Brain microvascular endothelial cell (primary cell): ENCODE results near the gene CMBL.
A peak's percentile ranks its signal among the peaks of the same experiment; 100 is the strongest.

Experiments
- DNase-seq: peaks from one replicate; pipeline ENCODE4 v3.0.0-alpha.2; 2020
- H3K27ac ChIP-seq: fragments of 250-450 bp; sonication (Bioruptor Pico); 2 replicates; pipeline ENCODE4 v1.5.1; 2020; ENCODE audit warnings: mild to moderate bottlenecking, moderate library complexity
- H3K27me3 ChIP-seq: fragments of 250-450 bp; sonication (Bioruptor Pico); replicated peaks from 2 replicates; pipeline ENCODE4 v1.5.1; 2020; ENCODE audit warnings: mild to moderate bottlenecking
- H3K36me3 ChIP-seq: fragments of 250-450 bp; sonication (Bioruptor Pico); replicated peaks from 2 replicates; pipeline ENCODE4 v1.5.1; 2020; ENCODE audit warnings: mild to moderate bottlenecking
- H3K4me3 ChIP-seq: 2 replicates; pipeline ENCODE4 v1.5.1; 2011; ENCODE audit warnings: low read depth, mild to moderate bottlenecking, control low read depth, low read length, moderate library complexity
- CTCF ChIP-seq: IDR thresholded peaks from 2 replicates; pipeline ENCODE4 v1.5.1; 2011; ENCODE audit warnings: low read depth, mild to moderate bottlenecking, moderate library complexity, low read length, control low read depth, inconsistent platforms; ENCODE audit errors: missing control alignments
- in situ Hi-C: cut with HindIII; loops from 2 replicates; pipeline ENCODE4 v1.10.0; 2017; ENCODE audit warnings: low sequenced_read_pairs, low pct_ligation_motif_present

The CMBL gene

GRCh38 chr5:10335711-10336470 is 28.2 kb upstream of the CMBL start:
- Histone ChIP-seq H3K4me3 (no peak overlapping the region), H3K27ac (no peak overlapping the region), H3K36me3 (no peaks in the 10 kb centered on the region), H3K27me3 (no peaks in the 10 kb centered on the region)
- in situ Hi-C loops = no loop called here
- DNase-seq = no peak
- no peak for TF ChIP-seq CTCF

DNA sequence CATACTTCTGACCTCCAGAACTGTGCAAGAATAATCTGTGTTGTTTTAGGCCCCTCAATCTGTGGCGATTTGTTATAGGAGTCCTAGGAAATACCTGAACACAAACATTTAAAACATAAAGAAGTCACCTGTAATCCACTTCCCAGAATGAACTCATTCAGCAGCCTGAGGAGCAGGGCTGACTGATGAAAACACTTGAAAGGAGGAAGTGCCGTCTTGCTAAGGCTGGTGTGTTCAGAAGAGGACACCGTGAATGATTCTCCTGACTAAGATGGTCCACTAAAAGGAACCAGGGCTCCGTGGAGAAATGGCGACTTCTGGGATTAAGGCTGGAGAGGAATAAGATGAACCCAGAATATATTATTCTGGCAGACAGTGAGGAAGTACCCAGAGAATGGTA is 27.1 kb upstream of the CMBL start:
- in situ Hi-C loops = no loop called here
- Histone ChIP-seq H3K36me3 (no peaks in the 10 kb centered on the region), H3K4me3 (no peak overlapping the region), H3K27me3 (no peaks in the 10 kb centered on the region), H3K27ac (no peak overlapping the region)
- no peak for TF ChIP-seq CTCF
- no peak for DNase-seq

DNA sequence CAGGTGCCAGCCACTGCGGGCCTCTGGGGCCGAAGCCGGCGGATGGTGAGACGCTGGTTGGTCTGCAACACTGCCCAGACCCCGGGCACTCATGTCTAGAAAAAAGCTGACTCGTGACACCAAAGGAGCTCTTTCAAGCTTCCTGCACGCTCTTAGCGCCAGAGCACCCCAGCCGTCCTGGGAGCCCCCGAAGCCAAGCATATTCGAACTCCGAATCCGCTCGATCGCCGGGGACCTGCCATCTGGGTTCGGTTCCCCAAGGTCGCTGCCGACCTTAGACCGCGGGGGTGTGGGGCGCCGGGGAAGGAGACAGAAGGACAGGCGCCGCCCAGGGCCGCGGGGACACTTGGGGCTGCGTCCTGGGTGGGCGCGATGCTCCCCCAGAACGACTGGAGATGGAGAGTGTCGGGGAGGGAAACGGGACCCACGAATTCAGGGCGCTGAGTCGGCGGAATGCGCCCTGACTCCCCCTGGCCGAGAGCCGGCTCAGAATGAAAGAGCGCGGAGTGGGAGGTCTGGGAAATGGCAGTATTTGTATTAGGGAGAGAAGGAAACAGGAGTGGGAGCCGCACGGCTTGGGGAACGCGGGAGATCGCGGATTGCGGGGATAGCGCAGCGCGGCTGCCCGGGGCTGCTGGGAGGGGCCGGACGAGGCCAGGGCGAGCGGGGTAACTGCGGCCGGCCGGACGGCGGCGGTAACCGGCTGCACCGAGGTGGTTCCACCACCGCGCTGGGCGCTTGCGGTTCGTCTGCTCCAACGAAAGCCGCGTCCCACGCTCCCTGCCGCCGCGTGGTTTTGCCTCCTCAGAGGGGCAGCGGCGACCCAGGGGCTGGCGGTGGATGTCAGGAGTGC is 25.7 kb upstream of the CMBL start:
- no peaks in the 10 kb centered on the region for H3K27me3 ChIP-seq
- in situ Hi-C loops = no loop called here
- no peaks in the 10 kb centered on the region for H3K36me3 ChIP-seq
- H3K4me3 ChIP-seq = peak overlapping the region; percentile 69
- H3K27ac ChIP-seq = no peak overlapping the region
- no peak for TF ChIP-seq CTCF
- no peak for DNase-seq

- in situ Hi-C loops = no loop called here
- Histone ChIP-seq H3K4me3 (no peak overlapping the region), H3K36me3 (no peaks in the 10 kb centered on the region), H3K27ac (no peak overlapping the region), H3K27me3 (no peaks in the 10 kb centered on the region)
- DNase-seq = no peak
- TF ChIP-seq CTCF = no peak
These were observed 24.6 kb upstream of the CMBL start for GRCh38 chr5:10332301-10332700.

- Histone ChIP-seq H3K36me3 (no peaks in the 10 kb centered on the region), H3K4me3 (no peak overlapping the region), H3K27me3 (no peaks in the 10 kb centered on the region), H3K27ac (no peak overlapping the region)
- TF ChIP-seq CTCF = no peak
- peak; percentile 60 for DNase-seq
- in situ Hi-C loops = no loop called here
These were observed 23.7 kb upstream of the CMBL start for GRCh38 chr5:10331341-10331796.
